Panc1 (cell line): ENCODE measurements around the gene DNPEP. TPM values are rescaled to one million over a fixed set of nuclear protein-coding genes. Genes with fewer than 3 reads are reported as not detected.

ENCODE experiments used
- ATAC-seq: fragments of 200-7000 bp; cut with Tn5 transposase; 2 replicates; pipeline ENCODE4 v1.9.1; 2020; ENCODE audit warnings: mild to moderate bottlenecking, moderate library complexity
- BruUV-seq: library from RNA; stranded (reverse); fragments of 400-500 nt; replicated peaks from 2 replicates; lab custom pipeline; 2021; lab: Mats Ljungman, UMichigan
- CTCF ChIA-PET: fragments of 300-600 bp; sonication (Branson Sonifier 250); formaldehyde crosslinking; loops from one replicate; lab custom pipeline; 2022; ENCODE audit warnings: antibody characterized with exemption; lab: Charles Lee
- POLR2A ChIA-PET: fragments of 300-600 bp; sonication (Branson Sonifier 250); formaldehyde crosslinking; loops from one replicate; lab custom pipeline; 2022; ENCODE audit warnings: antibody characterized with exemption; lab: Charles Lee
- DNase-seq: peaks from one replicate; pipeline ENCODE4 v3.0.0-alpha.2; 2010; ENCODE audit warnings: low read depth, low spot score
- H3K27ac ChIP-seq: 2 replicates; pipeline ENCODE4 v1.5.1; 2011; ENCODE audit warnings: mild to moderate bottlenecking, low read length, inconsistent platforms
- H3K27me3 ChIP-seq: fragments of 200-500 bp; sonication (Bioruptor generic); 2 replicates; pipeline ENCODE4 v1.6.0; 2014; ENCODE audit warnings: low read length, inconsistent platforms; ENCODE audit not compliant: control insufficient read depth, insufficient read depth
- H3K36me3 ChIP-seq: fragments of 200-500 bp; sonication (Bioruptor generic); 2 replicates; pipeline ENCODE4 v1.5.1; 2014; ENCODE audit warnings: inconsistent platforms, mild to moderate bottlenecking, low read length, moderate library complexity; ENCODE audit not compliant: control insufficient read depth, insufficient read depth
- H3K4me1 ChIP-seq: 2 replicates; pipeline ENCODE4 v1.5.1; 2011; ENCODE audit warnings: inconsistent platforms, mild to moderate bottlenecking, low read length, moderate library complexity; ENCODE audit not compliant: control insufficient read depth, insufficient read depth
- H3K4me3 ChIP-seq, 2 experiments: 2 replicates each; pipeline ENCODE4 v1.5.1; 2011 to 2012; ENCODE audit warnings: low read depth in 2 of 2, low read length in 2 of 2, mild to moderate bottlenecking in 2 of 2, inconsistent platforms in 1 of 2, moderate library complexity in 1 of 2
- H3K9me3 ChIP-seq: fragments of 200-500 bp; sonication (Bioruptor generic); 2 replicates; pipeline ENCODE4 v1.5.1; 2014; ENCODE audit warnings: low read depth, mild to moderate bottlenecking, inconsistent platforms, low read length, moderate library complexity; ENCODE audit not compliant: control insufficient read depth, insufficient read depth
- CTCF ChIP-seq: fragments of 450-650 bp; IDR thresholded peaks from 2 replicates; pipeline ENCODE4 v1.5.1; 2017; ENCODE audit warnings: mild to moderate bottlenecking
- POLR2AphosphoS5 ChIP-seq: IDR thresholded peaks from 2 replicates; pipeline ENCODE4 v1.6.1; 2012; ENCODE audit warnings: mild to moderate bottlenecking, low read depth, low read length, moderate library complexity
- SIN3A ChIP-seq: IDR thresholded peaks from 2 replicates; pipeline ENCODE4 v1.6.1; 2012; ENCODE audit warnings: low read depth, mild to moderate bottlenecking, low read length, moderate library complexity, borderline replicate concordance; ENCODE audit not compliant: insufficient read depth
- TCF7L2 ChIP-seq: IDR thresholded peaks from 2 replicates; pipeline ENCODE4 v1.6.1; 2011; ENCODE audit warnings: mild to moderate bottlenecking, low read depth, low read length, inconsistent platforms
- in situ Hi-C: cut with HindIII; loops from 2 replicates; pipeline ENCODE4 v1.10.0; 2016; ENCODE audit warnings: low sequenced_read_pairs, low pct_unique_long_range_greater_than_20kb
- intact Hi-C: fragments of 100-400 bp; cut with micrococcal nuclease; formaldehyde crosslinking; loops from one replicate; pipeline ENCODE4 v1.10.0; 2022; ENCODE audit not compliant: unreplicated experiment
- total RNA-seq: library from RNA; stranded (reverse); gene quantifications from one replicate; pipeline ENCODE4 v1.2.1, GENCODE V29; 2021; ENCODE audit not compliant: unreplicated experiment
- TF ChIP-seq, protein P1 (sequence below), 2 experiments: IDR thresholded peaks; 2 replicates each; pipeline ENCODE4 v1.6.1; 2011 to 2012; ENCODE audit warnings: low read depth in 2 of 2, control low read depth in 1 of 2, low read length in 1 of 2, mild to moderate bottlenecking in 1 of 2, moderate library complexity in 1 of 2; ENCODE audit not compliant: insufficient read depth in 1 of 2

DNPEP gene
- total RNA-seq, 1 experiment from 2014 or later = 107 TPM

GRCh38 chr2:219350215-219350614 lies 37.5 kb downstream of the DNPEP start:
- no peak for ATAC-seq
- H3K9me3 ChIP-seq = no peaks in the 10 kb centered on the region
- ChIA-PET CTCF (no interaction called here), POLR2A (no interaction called here)
- no peak for DNase-seq
- no peaks in the 10 kb centered on the region for H3K4me1 ChIP-seq
- no peaks in the 10 kb centered on the region for H3K27me3 ChIP-seq
- in situ Hi-C loops (no loop called here), intact Hi-C loops (no loop called here)
- TF ChIP-seq, protein P1, sequence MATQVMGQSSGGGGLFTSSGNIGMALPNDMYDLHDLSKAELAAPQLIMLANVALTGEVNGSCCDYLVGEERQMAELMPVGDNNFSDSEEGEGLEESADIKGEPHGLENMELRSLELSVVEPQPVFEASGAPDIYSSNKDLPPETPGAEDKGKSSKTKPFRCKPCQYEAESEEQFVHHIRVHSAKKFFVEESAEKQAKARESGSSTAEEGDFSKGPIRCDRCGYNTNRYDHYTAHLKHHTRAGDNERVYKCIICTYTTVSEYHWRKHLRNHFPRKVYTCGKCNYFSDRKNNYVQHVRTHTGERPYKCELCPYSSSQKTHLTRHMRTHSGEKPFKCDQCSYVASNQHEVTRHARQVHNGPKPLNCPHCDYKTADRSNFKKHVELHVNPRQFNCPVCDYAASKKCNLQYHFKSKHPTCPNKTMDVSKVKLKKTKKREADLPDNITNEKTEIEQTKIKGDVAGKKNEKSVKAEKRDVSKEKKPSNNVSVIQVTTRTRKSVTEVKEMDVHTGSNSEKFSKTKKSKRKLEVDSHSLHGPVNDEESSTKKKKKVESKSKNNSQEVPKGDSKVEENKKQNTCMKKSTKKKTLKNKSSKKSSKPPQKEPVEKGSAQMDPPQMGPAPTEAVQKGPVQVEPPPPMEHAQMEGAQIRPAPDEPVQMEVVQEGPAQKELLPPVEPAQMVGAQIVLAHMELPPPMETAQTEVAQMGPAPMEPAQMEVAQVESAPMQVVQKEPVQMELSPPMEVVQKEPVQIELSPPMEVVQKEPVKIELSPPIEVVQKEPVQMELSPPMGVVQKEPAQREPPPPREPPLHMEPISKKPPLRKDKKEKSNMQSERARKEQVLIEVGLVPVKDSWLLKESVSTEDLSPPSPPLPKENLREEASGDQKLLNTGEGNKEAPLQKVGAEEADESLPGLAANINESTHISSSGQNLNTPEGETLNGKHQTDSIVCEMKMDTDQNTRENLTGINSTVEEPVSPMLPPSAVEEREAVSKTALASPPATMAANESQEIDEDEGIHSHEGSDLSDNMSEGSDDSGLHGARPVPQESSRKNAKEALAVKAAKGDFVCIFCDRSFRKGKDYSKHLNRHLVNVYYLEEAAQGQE (IDR thresholded peaks at IDR 0.05; ENCODE audit: insufficient read depth in 1 of 2, low read depth in 2 of 2, low read length in 1 of 2) = no peak
- no peak for TF ChIP-seq POLR2AphosphoS5
- TF ChIP-seq CTCF = no peak
- TF ChIP-seq TCF7L2 = no peak
- TF ChIP-seq SIN3A = no peak
- no TSS peak for BruUV-seq
- H3K36me3 ChIP-seq = no peaks in the 10 kb centered on the region
- H3K27ac ChIP-seq = no peak overlapping the region
- no peak overlapping the region for H3K4me3 ChIP-seq

DNA sequence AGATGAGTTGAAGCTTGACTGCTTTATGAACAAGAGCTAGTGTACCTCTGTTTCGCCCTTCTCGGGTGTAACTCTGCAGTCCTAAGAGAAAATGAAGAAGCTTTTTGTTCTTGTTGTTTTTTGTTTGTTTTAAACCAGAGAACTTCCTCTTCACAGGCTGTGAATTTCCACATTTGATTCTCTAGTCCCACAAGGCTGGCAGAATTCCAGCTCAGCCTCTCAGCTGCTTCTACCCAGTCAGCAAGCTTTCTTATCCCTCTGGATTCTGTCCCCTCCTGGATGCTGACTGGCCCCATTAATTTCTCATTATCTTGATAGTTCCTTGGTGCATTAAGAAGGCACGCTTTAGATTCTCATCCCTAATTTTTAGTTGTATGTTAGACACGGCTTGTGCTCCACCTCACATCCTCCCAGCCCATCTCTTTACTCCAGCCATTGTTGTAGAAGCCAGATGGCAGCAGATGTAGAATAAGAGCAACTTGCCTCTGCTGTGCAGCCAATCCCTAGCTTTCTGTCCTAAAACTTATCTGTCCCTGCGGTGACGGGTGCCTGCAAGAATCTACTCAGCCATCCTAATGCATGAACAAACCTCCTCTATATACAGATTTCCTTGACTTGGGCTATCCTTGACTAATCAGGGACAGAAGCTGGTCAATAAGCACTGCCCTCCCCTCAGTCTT lies 42.8 kb downstream of the DNPEP start:
- H3K27me3 ChIP-seq = no peaks in the 10 kb centered on the region; the same call in 1 of the 2 replicates
- in situ Hi-C loops = no loop called here
- H3K27ac ChIP-seq = no peak overlapping the region
- DNase-seq = no peak
- no TSS peak for BruUV-seq
- no peak for ATAC-seq
- no peaks in the 10 kb centered on the region for H3K9me3 ChIP-seq
- no peaks in the 10 kb centered on the region for H3K36me3 ChIP-seq
- H3K4me3 ChIP-seq = no peak overlapping the region
- ChIA-PET POLR2A (no interaction called here), CTCF (interaction anchor here (1.5 kb wide), 1 partner anchor 50 kb away, joined by 7 read pairs; no protein-coding TSS in a partner anchor)
- no peaks in the 10 kb centered on the region for H3K4me1 ChIP-seq
- TF ChIP-seq TCF7L2 (no peak), CTCF (no peak), POLR2AphosphoS5 (no peak), SIN3A (no peak)
- TF ChIP-seq, protein P1 (IDR thresholded peaks at IDR 0.05; ENCODE audit: insufficient read depth in 1 of 2, low read depth in 2 of 2, low read length in 1 of 2) = no peak
- intact Hi-C loops = no loop called here
